HS-5 (cell line): ENCODE results near the gene CCDC171.
"Not testable (repeated sequence)": the region's sequence is repeated elsewhere in the genome, so short reads cannot be mapped to it uniquely, and the experiment has no call there.

Experiments
- DNase-seq: peaks from one replicate; pipeline ENCODE4 v3.0.0-alpha.2; 2012; ENCODE audit warnings: low read depth

CCDC171 gene

GRCh38 chr9:15763371-15763770 lies 210.5 kb downstream of the CCDC171 start:
- DNase-seq, result no peak

GRCh38 chr9:15764131-15764530 lies 211.3 kb downstream of the CCDC171 start:
- DNase-seq, result no peak

DNA sequence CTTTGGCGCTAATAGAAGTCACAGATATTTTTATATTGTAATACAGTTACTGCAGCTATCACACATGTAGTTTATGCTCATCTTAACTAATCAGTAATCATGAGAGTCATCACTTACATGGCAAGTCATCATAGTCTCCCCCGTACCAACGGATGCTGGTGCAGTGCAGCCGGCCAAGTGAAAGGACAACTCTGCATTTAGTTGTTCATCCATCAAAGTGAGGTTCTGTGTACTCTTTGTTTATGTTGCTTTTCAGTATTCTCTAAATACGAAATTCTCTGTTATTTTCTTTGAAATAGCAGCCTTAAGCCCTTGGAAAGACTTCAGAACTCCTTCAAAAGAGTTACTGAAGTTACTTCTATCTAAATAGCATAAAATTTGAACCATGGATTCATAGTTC lies 216.7 kb downstream of the CCDC171 start:
- DNase-seq, result no peak

- no peak for DNase-seq
These were observed 226.0 kb downstream of the CCDC171 start for GRCh38 chr9:15778861-15779260.

GRCh38 chr9:15782106-15782505 lies 229.3 kb downstream of the CCDC171 start:
- DNase-seq, result no peak

DNA sequence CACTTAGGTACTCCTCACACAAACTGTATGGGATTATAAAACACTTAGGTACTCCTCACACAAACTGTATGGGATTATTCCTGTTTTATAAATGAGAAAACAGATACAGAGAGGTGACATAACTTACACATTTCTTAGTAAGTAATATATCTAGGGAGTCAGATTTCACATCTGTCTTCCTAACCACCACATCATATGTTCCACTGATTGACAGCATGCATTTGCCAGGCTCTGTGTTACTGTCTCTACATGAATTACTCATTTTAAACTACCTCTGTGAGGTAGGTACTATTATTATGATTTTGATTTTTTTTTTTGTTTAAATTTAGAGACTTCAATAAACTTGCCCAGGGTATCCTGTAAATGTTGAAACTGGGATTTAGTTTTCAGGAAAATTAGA lies 232.7 kb downstream of the CCDC171 start:
- no peak for DNase-seq

GRCh38 chr9:15786616-15787015 lies 233.8 kb downstream of the CCDC171 start:
- no peak for DNase-seq

DNA sequence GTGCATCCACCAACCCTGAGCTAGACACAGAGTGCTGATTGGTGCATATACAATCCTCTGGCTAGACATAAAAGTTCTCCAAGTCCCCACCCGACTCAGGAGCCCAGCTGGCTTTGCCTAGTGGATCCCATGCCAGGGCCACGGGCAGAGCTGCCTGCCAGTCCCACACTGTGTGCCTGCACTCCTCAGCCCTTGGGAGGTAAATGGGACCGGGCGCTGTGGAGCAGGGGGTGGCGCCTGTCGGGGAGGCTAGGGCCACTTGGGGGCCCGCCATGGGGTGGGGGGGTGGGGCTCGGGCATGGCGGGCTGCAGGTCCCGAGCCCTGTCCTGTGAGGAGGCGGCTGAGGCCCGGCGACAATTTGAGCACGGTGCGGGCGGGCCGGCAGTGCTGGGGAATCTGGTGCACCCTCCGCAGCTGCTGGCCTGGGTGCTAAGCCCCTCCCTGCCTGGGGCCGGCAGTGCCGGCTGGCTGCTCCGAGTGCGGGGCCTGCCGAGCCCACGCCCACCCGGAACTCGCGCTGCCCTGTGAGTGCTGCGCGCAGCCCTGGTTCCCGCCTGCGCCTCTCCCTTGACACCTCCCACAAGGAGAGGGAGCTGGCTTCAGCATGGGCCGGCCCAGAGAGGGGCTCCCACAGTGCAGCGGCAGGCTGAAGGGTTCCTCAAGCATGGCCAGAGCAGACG lies 257.5 kb downstream of the CCDC171 start:
- DNase-seq, result not testable (repeated sequence)

DNA sequence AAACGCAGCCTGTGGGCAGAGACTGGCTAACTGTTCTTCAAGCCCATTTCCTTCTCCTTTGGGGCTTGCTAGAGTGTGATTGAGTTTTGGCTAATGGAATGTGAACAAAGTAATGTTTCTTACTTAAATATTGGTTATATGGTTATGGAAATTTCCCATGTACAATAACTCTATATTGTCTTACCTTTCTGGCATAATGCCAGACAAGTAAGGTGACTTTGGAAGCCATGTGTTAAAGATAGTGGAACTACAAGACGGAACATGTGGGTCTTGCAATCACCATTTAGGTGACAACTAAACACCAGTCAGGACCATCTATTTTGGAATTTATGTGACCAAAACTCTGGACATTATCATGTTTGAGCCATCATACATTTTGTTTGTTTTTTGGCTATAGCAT lies 260.2 kb downstream of the CCDC171 start:
- no peak for DNase-seq

- DNase-seq, result no peak
These were observed 271.5 kb downstream of the CCDC171 start for GRCh38 chr9:15824310-15824709.

- no peak for DNase-seq
These were observed 278.5 kb downstream of the CCDC171 start for GRCh38 chr9:15831384-15831783.

- no peak for DNase-seq
These were observed 281.7 kb downstream of the CCDC171 start for GRCh38 chr9:15834541-15834940.

GRCh38 chr9:15837079-15837679 lies 284.3 kb downstream of the CCDC171 start:
- peak; percentile 33 for DNase-seq

GRCh38 chr9:15842051-15842450 lies 289.2 kb downstream of the CCDC171 start:
- no peak for DNase-seq

DNA sequence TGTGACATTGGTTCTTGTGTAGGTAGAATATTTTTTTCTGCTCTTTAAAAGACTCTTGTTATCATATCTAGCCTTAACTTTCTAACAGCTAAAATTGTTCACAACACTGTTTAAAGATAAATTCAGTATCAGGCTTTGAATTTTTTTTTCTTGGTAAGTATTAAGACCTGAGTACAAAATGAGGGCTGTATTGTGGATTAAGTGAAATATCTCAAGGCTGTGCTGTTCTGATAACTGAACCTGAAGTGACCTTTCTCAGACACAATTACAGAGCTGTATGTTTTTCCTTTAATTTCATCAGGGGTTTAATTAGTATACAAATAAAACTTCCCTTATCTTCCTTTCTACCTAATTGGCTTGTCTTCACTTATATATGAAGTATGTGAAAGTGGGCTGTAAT lies 290.5 kb downstream of the CCDC171 start:
- no peak for DNase-seq

DNA sequence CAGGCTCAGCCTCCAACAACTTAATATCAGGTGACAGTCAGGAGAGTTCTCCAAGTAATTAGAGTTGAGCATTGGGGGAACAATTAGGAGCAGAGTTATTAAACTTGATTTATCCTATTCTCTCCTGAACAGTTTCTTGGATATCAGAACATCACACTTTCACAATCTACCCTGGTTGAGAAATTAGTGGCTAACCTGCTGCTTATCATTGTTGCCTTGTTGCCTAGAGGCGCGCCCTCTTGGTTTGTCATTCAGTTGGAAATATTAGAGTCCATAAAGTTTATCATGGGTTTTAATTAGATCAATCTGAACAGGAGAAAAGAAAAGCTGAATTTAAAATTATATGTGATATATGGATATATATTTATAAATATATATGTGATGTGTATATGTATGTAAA lies 291.1 kb downstream of the CCDC171 start:
- DNase-seq, result no peak

DNA sequence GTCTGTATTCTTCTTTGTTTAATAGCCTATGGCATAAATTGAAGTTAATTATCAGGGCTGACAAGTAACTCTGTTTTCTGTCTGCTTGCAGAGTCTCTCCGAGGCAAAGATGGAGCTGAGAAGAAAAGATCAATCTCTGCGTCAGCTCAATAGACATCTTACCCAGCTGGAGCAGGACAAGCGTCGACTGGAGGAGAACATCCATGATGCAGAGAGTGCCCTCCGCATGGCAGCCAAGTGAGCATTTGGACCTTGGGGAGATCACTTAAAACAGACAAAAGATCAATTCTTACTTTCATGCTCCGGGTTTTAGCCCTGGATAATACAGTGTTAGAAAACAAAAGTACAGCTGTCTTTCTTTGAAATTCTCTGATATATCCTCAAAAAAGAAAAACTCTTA lies 293.8 kb downstream of the CCDC171 start:
- DNase-seq, result no peak

GRCh38 chr9:15849871-15850270 lies 297.0 kb downstream of the CCDC171 start:
- DNase-seq, result no peak

GRCh38 chr9:15851766-15852165 lies 298.9 kb downstream of the CCDC171 start:
- no peak for DNase-seq

DNA sequence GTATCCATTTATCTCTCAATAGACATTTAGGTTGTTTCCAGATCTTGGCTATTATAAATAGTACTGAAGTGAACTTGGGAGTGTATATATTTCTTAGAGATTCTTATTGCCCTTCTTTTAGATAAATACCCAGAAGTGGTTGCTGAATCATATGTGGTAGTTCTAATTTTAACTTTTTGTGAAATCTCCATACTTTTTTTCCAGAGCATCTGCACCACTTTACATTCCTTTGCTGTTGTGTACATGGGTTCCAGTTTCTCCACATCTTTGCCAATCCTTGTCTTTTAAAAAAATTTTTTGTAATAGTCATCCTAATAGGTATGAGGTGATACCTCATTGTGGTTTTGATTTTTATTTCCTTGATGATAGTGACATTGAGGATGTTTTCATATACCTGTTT lies 303.7 kb downstream of the CCDC171 start:
- peak; percentile 10 for DNase-seq

DNA sequence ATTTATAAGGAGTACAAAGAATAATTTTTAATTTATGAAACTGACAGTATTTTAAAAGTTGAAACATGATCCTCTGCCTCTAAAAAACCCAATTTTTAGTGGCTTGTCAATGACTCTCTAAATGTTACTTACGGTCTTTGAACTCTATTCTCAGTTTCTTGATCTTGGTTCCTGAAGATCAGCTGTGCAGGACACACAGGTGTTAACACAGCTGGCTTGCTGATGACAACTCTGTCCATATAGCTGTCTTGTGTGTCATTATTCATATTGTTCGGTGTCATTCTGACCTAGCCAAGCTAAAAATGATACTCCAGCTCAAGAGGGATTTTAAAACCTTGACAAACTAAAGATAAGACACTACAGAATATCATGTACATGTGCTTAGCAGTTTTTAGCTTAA lies 314.5 kb downstream of the CCDC171 start:
- DNase-seq, result no peak

DNA sequence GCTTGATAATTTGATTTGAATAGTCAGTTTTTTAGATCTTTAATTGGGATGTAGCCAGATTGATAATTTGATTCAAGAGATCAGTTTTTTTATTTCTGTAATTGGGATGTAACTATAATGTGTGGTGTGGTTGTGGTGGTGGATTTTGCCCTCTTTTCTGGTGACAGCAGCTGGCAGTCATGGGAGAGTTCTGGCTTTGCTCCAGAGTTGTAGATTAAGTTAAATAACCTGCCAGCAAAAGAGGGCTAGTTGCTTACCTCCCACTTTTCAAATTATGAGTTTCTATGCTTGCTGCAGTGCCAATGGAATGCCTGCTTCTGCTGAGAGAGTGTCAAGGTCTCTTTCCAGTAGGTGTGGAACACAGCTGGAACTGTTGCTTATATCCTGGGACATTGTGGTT lies 315.1 kb downstream of the CCDC171 start:
- DNase-seq, result no peak

GRCh38 chr9:15873573-15874177 lies 320.8 kb downstream of the CCDC171 start:
- DNase-seq, result peak; percentile 32

DNA sequence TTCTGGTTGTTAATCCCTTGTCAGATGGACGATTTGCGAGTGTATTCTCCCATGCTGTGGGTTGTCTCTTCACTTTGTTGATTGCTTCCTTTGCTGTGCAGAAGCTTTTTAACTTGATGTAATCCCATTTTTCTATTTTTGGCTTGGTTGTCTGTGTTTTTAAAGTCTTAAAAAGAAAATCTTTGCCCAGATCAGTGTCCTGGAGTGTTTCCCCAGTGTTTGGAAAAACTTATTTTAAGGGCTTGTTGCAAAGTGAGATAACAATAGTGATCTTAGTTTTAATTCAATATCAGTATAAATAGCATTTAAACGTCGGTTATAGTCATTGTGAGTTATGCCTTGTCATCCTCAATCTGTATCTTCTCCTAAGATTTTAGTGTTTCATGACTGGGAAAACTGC lies 329.5 kb downstream of the CCDC171 start:
- no peak for DNase-seq
